Nephron progenitor cell (in vitro differentiated cells): ENCODE results near the gene CRK.

Experiments used
- DNase-seq: peaks from one replicate; pipeline ENCODE4 v3.0.0; 2021
- H3K27ac Mint-ChIP-seq: 2 replicates; pipeline ENCODE4 v1.8.0; 2021; ENCODE audit warnings: mild to moderate bottlenecking, moderate library complexity, mixed read lengths
- H3K27me3 Mint-ChIP-seq: 2 replicates; pipeline ENCODE4 v1.8.0; 2021; ENCODE audit warnings: mild to moderate bottlenecking, low read depth, mixed read lengths; ENCODE audit not compliant: poor library complexity
- H3K36me3 Mint-ChIP-seq: 2 replicates; pipeline ENCODE4 v1.8.0; 2021; ENCODE audit warnings: low read depth, mixed read lengths
- H3K4me1 Mint-ChIP-seq: 2 replicates; pipeline ENCODE4 v1.8.0; 2021; ENCODE audit warnings: mixed read lengths
- H3K4me3 Mint-ChIP-seq: 2 replicates; pipeline ENCODE4 v1.8.0; 2021; ENCODE audit warnings: mild to moderate bottlenecking, moderate library complexity, mixed read lengths
- H3K9me3 Mint-ChIP-seq: 2 replicates; pipeline ENCODE4 v1.8.0; 2021; ENCODE audit warnings: mild to moderate bottlenecking, moderate library complexity, mixed read lengths
- CTCF ChIP-seq: fragments of 200-600 bp; sonication (generic); IDR thresholded peaks from 2 replicates; pipeline ENCODE4 v1.5.0; 2021; ENCODE audit warnings: antibody characterized with exemption

CRK gene

GRCh38 chr17:1455797-1456599, at the start of gene CRK:
CRK (minus strand) TSS chr17:1456232; CDS start chr17:1456117, 115 bp downstream.
- Mint-ChIP-seq H3K4me1 (peaks cover 35% of the 10 kb centered on the region), H3K27me3 (peaks cover 10% of the 10 kb centered on the region), H3K36me3 (peaks cover 24% of the 10 kb centered on the region), H3K27ac (peak within 1 kb of the TSS; percentile 36), H3K4me3 (peak within 1 kb of the TSS; percentile 92), H3K9me3 (peaks cover 3% of the 10 kb centered on the region)
- peak; percentile 99 for DNase-seq
- no peak for TF ChIP-seq CTCF

GRCh38 chr17:1505586-1505985, 49.6 kb upstream of the CRK start:
- no peak for TF ChIP-seq CTCF
- Mint-ChIP-seq H3K4me3 (no peak overlapping the region), H3K27me3 (peaks cover 8% of the 10 kb centered on the region), H3K9me3 (no peaks in the 10 kb centered on the region), H3K4me1 (peaks cover 48% of the 10 kb centered on the region), H3K27ac (peak overlapping the region; percentile 12), H3K36me3 (no peaks in the 10 kb centered on the region)
- no peak for DNase-seq

- H3K36me3 Mint-ChIP-seq: no peaks in the 10 kb centered on the region
- DNase-seq: no peak
- peaks cover 8% of the 10 kb centered on the region for H3K27me3 Mint-ChIP-seq
- no peak for TF ChIP-seq CTCF
- peaks cover 42% of the 10 kb centered on the region for H3K4me1 Mint-ChIP-seq
- H3K9me3 Mint-ChIP-seq: no peaks in the 10 kb centered on the region
- no peak overlapping the region for H3K4me3 Mint-ChIP-seq
- H3K27ac Mint-ChIP-seq: no peak overlapping the region
Measured at GRCh38 chr17:1504866-1505265, 48.8 kb upstream of the CRK start.

GRCh38 chr17:1503699-1504098, 47.7 kb upstream of the CRK start:
- peaks cover 11% of the 10 kb centered on the region for H3K27me3 Mint-ChIP-seq
- TF ChIP-seq CTCF: no peak
- no peaks in the 10 kb centered on the region for H3K36me3 Mint-ChIP-seq
- DNase-seq: no peak
- no peak overlapping the region for H3K27ac Mint-ChIP-seq
- H3K4me1 Mint-ChIP-seq: peaks cover 44% of the 10 kb centered on the region
- no peaks in the 10 kb centered on the region for H3K9me3 Mint-ChIP-seq
- no peak overlapping the region for H3K4me3 Mint-ChIP-seq

- Mint-ChIP-seq H3K27me3 (peaks cover 12% of the 10 kb centered on the region), H3K4me3 (no peak overlapping the region), H3K9me3 (no peaks in the 10 kb centered on the region), H3K27ac (no peak overlapping the region), H3K4me1 (peaks cover 28% of the 10 kb centered on the region), H3K36me3 (no peaks in the 10 kb centered on the region)
- TF ChIP-seq CTCF: no peak
- no peak for DNase-seq
Measured at GRCh38 chr17:1498869-1499268, 42.8 kb upstream of the CRK start.

- Mint-ChIP-seq H3K36me3 (no peaks in the 10 kb centered on the region), H3K27me3 (peaks cover 17% of the 10 kb centered on the region), H3K9me3 (no peaks in the 10 kb centered on the region), H3K4me1 (peaks cover 31% of the 10 kb centered on the region), H3K27ac (no peak overlapping the region), H3K4me3 (no peak overlapping the region)
- no peak for TF ChIP-seq CTCF
- DNase-seq: no peak
Measured at GRCh38 chr17:1498233-1498632, 42.2 kb upstream of the CRK start.
